CD4-positive, alpha-beta T cell treated with Interleukin-12 subunit alpha and Interleukin-12 subunit beta, for 1 hour (primary cell): ENCODE measurements around the gene PDP2.
"Not testable (repeated sequence)": the region's sequence is repeated elsewhere in the genome, so short reads cannot be mapped to it uniquely, and the experiment has no call there.

ENCODE experiments used
- DNase-seq: peaks from one replicate; pipeline ENCODE4 v3.0.0-alpha.2; 2020

Gene PDP2

GRCh38 chr16:66856184-66856730 is 24.1 kb upstream of the PDP2 start:
- DNase-seq: no peak

DNA sequence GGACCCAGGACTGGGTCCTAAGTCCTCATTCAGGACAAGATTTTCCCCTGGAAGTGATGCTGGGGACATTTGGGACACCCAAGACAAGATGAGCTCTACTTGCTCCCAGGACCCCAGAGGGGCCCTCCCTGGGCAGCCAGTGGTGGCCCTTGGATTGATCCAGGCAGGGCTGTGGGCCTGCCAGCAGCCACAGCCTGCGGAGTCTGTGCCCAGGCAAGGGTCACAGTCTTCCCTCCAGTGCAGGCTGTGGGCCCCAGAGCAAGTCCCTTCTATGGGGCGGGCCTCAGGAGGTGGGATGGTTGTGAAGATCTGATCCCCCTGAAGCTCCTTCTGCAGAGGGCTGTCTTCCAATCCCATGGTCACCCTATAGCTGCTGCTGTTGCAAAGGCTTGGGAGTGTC is 23.5 kb upstream of the PDP2 start:
- DNase-seq: no peak

- no peak for DNase-seq
These were observed 22.9 kb upstream of the PDP2 start for GRCh38 chr16:66857437-66857836.

DNA sequence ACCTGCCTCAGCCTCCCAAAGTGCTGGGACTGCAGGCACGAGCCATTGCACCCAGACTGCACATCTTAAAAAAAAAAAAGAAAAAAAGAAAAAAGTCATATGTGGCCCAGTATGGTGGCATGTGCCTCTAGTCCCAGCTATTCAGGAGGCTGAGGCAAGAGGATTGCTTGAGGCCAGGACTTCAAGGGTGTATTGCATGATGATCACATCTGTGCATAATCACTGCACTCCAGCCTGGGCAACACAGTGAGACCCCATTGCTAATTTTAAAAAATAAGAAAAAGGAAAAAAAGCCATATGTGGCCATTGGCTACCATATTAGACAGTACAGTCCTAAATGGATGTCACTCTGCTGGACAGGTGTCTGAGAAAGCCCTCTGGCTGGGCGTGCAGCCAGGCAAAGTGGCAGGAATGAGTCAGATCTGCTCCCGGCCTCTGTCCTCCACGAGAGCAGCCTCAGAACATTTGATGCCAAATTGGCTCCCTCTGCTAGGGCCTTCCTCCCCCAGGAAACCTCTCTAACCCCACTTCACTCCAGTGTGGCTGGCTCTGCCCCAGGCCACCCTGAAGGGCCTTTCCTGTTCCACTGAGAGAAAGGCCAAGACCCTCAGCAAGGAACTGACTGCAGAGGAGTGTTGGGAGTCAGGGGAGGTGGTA is 21.4 kb upstream of the PDP2 start:
- DNase-seq: no peak

GRCh38 chr16:66859397-66860068 is 20.8 kb upstream of the PDP2 start:
- no peak for DNase-seq

DNA sequence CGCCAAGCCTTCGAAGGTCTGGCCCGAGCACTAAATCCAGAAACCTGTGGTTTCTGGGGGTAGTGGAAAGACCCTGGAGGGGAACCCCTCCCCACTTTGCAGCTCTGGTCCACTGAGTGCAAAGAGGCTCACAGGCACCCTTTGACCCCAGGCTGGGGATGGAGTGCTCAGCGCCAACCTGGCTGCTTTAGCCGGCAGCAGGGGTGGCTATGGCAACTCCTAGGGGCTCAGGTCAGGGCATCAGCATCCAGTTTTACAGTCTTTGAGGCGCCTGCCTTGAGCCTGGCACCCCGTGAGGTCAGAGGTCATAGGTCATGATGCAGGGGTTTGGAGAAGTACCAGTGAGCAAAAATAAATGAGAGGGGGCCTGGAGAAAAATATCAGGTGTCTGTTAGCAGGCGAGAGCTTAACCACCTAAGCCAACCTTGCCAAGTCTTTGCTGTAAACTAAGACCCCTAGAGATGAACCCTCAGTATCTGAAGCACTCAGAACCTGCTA is 18.2 kb upstream of the PDP2 start:
- DNase-seq: no peak

- DNase-seq: no peak
These were observed 16.6 kb upstream of the PDP2 start for GRCh38 chr16:66863707-66864106.

DNA sequence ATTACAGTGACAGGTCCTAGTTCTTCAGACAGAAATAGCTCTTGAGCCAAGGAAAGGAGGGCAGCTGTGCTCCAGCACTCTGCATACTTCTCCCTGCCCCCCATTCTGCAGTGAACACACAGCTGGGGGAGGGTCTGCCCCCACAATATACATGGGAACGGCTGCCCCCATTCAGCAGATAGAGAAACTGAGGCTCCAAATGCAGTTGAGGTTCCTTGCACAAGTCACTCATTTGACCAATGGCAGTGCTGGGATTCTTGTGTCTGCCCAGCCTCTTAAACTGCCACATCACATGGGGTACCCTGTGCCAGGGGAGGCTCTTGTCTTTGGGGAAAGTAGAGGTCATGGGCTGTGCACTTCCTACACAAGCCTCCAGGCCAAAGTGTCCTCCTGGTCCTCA is 10.9 kb upstream of the PDP2 start:
- DNase-seq: no peak

DNA sequence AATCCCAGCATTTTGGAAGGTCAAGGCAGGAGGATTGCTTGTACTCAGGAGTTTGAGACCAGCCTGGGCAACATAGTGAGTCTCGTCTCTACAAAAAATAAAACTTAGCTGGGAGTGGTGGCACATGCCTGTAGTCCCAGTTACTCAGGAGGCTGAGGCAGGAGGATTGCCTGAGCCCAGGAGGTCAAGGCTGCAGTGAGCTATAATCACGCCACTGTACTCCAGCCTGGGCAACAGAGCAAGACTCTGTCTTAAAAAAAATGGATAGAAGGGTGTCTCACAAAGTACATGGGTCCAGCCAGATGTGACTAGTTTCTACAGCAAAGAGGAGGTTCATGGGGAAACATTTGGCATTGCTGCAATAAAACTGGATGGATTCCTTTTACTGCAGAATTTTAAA is 9.0 kb upstream of the PDP2 start:
- DNase-seq: not testable (repeated sequence)

- no peak for DNase-seq
These were observed 8.5 kb upstream of the PDP2 start for GRCh38 chr16:66871840-66872239.

GRCh38 chr16:66872559-66872942 is 7.8 kb upstream of the PDP2 start:
- DNase-seq: no peak

GRCh38 chr16:66872943-66873684 is 7.2 kb upstream of the PDP2 start:
- peak; percentile 90 for DNase-seq

- DNase-seq: no peak
These were observed 6.6 kb upstream of the PDP2 start for GRCh38 chr16:66873685-66874055.

- no peak for DNase-seq
These were observed 6.1 kb upstream of the PDP2 start for GRCh38 chr16:66874079-66874775.

GRCh38 chr16:66878067-66878466 is 2.2 kb upstream of the PDP2 start:
- DNase-seq: no peak

- DNase-seq: no peak
These were observed 701 bp downstream of the PDP2 start for GRCh38 chr16:66881014-66881417.

GRCh38 chr16:66881560-66881959 is 1.2 kb downstream of the PDP2 start:
- DNase-seq: no peak

- DNase-seq: no peak
These were observed 1.7 kb downstream of the PDP2 start for GRCh38 chr16:66881964-66882508.

DNA sequence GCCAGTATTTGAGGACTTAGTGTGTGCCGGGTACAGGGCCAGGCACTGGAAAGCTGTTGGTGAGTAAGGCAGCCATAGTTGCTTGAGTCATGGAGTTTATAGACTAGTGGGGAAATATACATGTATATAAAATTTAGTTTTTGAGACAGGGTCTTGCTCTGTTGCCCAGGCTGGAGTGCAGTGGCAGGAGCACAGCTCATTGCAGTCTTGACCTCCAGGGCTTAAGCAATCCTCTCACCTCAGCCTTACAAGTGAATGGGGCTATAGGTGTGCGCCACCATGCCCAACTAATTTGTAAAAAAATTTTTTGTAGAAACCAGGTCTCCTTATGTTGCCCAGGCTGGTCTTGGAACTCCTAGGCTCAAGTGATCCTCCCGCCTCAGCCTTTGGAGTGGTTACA is 2.4 kb downstream of the PDP2 start:
- no peak for DNase-seq

GRCh38 chr16:66885491-66885890 is 5.2 kb downstream of the PDP2 start:
- DNase-seq: no peak

- no peak for DNase-seq
These were observed 6.0 kb downstream of the PDP2 start for GRCh38 chr16:66886321-66886720.

- no peak for DNase-seq
These were observed 6.6 kb downstream of the PDP2 start for GRCh38 chr16:66886914-66887313.
